ENCODE data around the gene HACL1. TPM values are rescaled to one million over a fixed set of nuclear protein-coding genes. Genes with fewer than 3 reads are reported as not detected.

HACL1 gene
- total and polyA plus RNA-seq, 10 of the 15 experiments (the other 5 are each of a cell fraction or from before 2014, with no cell fraction given): 19.4 to 48.7 (median 30.1) TPM

DNA sequence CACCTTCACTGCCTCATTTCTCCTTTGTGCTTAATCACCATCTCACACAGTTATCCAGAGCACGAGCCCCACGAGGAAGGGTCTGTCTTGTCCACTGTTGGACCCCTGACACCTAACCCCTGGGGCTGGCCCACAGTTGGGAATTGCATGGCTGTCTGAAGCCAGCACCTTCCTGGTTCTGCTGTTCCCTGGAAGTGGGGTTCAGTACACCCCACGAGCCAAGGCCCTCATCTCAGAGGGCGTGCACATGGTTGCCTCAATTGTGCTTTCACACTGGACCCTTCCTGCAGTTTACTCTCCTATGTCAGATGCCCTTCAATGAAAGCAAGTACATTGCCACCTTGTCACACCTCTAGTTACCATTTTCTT, 30.8 kb upstream of the HACL1 start:
- Histone ChIP-seq H3K9me3 (replicated peaks; ENCODE audit: control insufficient read depth, insufficient read depth, low read length) (no peaks in the 10 kb centered on the region), H3K27ac (ENCODE audit: control insufficient read depth, insufficient read depth) (no peak overlapping the region), H2AFZ (ENCODE audit: control insufficient read depth, low read depth, low read length) (no peak overlapping the region), H3K27me3 (replicated peaks in 1 of 2; ENCODE audit: control insufficient read depth in 2 of 2, insufficient read depth in 2 of 2, low read length in 1 of 2) (no peaks in the 10 kb centered on the region), H3K79me2 (ENCODE audit: control insufficient read depth, insufficient read depth, low read length) (no peaks in the 10 kb centered on the region), H3K36me3 (ENCODE audit: control insufficient read depth in 2 of 2, insufficient read depth in 2 of 2, low read length in 1 of 2) (no peaks in the 10 kb centered on the region), H3K4me2 (ENCODE audit: control insufficient read depth, insufficient read depth) (no peak overlapping the region), H4K20me1 (ENCODE audit: control insufficient read depth, insufficient read depth) (no peaks in the 10 kb centered on the region), H3K4me1 (ENCODE audit: control insufficient read depth, insufficient read depth, low read length) (peaks cover 23% of the 10 kb centered on the region), H3K9ac (ENCODE audit: control insufficient read depth, insufficient read depth, low read length) (no peak overlapping the region), H3K4me3 (no peak overlapping the region)
- ChIA-PET POLR2A (interaction anchor here (1.9 kb wide), 1 partner anchor 164 kb away, joined by 5 read pairs; no protein-coding TSS in a partner anchor), CTCF (interaction anchor here (2.1 to 7.5 kb wide), 2 partner anchors 35 to 177 kb away, joined by 5 to 288 read pairs; no protein-coding TSS in a partner anchor), SMC1A (ENCODE audit: uncharacterized antibody, unreplicated experiment) (interaction anchor here (14.5 kb wide), 1 partner anchor 178 kb away, joined by 362 read pairs; no protein-coding TSS in a partner anchor), RAD21 (ENCODE audit: unreplicated experiment) (no interaction called here)
- intact Hi-C loops (cut with micrococcal nuclease; ENCODE audit: unreplicated experiment) (loop anchor here (5.0 to 10.0 kb wide), 2 partner anchors 35 to 543 kb away; partner anchors contain the start of gene GALNT15), in situ Hi-C loops (cut with MboI) (no loop called here)
- DNase-seq (ENCODE audit: low read depth, low spot score) (no peak), ATAC-seq (no peak), FAIRE-seq (no peak)
- TF ChIP-seq, protein P1, sequence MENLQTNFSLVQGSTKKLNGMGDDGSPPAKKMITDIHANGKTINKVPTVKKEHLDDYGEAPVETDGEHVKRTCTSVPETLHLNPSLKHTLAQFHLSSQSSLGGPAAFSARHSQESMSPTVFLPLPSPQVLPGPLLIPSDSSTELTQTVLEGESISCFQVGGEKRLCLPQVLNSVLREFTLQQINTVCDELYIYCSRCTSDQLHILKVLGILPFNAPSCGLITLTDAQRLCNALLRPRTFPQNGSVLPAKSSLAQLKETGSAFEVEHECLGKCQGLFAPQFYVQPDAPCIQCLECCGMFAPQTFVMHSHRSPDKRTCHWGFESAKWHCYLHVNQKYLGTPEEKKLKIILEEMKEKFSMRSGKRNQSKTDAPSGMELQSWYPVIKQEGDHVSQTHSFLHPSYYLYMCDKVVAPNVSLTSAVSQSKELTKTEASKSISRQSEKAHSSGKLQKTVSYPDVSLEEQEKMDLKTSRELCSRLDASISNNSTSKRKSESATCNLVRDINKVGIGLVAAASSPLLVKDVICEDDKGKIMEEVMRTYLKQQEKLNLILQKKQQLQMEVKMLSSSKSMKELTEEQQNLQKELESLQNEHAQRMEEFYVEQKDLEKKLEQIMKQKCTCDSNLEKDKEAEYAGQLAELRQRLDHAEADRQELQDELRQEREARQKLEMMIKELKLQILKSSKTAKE (IDR thresholded peaks at IDR 0.05; ENCODE audit: low read depth, poor library complexity, severe bottlenecking): no peak
- TF ChIP-seq MTA3 (IDR thresholded peaks at IDR 0.05; ENCODE audit: borderline replicate concordance, low read length): no peak
- no peak for TF ChIP-seq SIX5 (IDR thresholded peaks at IDR 0.05; ENCODE audit: low read depth, low read length, severe bottlenecking)
- no peak for TF ChIP-seq SMAD5 (IDR thresholded peaks at IDR 0.05; ENCODE audit: low read depth)
- TF ChIP-seq, protein P2, sequence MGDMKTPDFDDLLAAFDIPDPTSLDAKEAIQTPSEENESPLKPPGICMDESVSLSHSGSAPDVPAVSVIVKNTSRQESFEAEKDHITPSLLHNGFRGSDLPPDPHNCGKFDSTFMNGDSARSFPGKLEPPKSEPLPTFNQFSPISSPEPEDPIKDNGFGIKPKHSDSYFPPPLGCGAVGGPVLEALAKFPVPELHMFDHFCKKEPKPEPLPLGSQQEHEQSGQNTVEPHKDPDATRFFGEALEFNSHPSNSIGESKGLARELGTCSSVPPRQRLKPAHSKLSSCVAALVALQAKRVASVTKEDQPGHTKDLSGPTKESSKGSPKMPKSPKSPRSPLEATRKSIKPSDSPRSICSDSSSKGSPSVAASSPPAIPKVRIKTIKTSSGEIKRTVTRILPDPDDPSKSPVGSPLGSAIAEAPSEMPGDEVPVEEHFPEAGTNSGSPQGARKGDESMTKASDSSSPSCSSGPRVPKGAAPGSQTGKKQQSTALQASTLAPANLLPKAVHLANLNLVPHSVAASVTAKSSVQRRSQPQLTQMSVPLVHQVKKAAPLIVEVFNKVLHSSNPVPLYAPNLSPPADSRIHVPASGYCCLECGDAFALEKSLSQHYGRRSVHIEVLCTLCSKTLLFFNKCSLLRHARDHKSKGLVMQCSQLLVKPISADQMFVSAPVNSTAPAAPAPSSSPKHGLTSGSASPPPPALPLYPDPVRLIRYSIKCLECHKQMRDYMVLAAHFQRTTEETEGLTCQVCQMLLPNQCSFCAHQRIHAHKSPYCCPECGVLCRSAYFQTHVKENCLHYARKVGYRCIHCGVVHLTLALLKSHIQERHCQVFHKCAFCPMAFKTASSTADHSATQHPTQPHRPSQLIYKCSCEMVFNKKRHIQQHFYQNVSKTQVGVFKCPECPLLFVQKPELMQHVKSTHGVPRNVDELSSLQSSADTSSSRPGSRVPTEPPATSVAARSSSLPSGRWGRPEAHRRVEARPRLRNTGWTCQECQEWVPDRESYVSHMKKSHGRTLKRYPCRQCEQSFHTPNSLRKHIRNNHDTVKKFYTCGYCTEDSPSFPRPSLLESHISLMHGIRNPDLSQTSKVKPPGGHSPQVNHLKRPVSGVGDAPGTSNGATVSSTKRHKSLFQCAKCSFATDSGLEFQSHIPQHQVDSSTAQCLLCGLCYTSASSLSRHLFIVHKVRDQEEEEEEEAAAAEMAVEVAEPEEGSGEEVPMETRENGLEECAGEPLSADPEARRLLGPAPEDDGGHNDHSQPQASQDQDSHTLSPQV (IDR thresholded peaks at IDR 0.05): no peak
- TF ChIP-seq JUND (IDR thresholded peaks at IDR 0.05; ENCODE audit: low read depth, low read length): no peak
- no peak for TF ChIP-seq RAD51 (IDR thresholded peaks at IDR 0.05)
- TF ChIP-seq, protein P3, sequence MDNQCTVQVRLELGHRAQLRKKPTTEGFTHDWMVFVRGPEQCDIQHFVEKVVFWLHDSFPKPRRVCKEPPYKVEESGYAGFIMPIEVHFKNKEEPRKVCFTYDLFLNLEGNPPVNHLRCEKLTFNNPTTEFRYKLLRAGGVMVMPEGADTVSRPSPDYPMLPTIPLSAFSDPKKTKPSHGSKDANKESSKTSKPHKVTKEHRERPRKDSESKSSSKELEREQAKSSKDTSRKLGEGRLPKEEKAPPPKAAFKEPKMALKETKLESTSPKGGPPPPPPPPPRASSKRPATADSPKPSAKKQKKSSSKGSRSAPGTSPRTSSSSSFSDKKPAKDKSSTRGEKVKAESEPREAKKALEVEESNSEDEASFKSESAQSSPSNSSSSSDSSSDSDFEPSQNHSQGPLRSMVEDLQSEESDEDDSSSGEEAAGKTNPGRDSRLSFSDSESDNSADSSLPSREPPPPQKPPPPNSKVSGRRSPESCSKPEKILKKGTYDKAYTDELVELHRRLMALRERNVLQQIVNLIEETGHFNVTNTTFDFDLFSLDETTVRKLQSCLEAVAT (IDR thresholded peaks at IDR 0.05): no peak
- no peak for TF ChIP-seq IKZF1 (conservative IDR thresholded peaks at IDR 0.05)
- no TSS peak for BruUV-seq (replicated peaks)
- 86% methylated on average over 4 of the region's 4 CpGs for WGBS (ENCODE audit: insufficient coverage, insufficient replicate concordance, low lambda C conversion rate, missing lambda C conversion rate)

Data from GM12878 (cell line).